NCI-H187 treated with DMSO at 0.1 percent for 48 hours (cell line): ENCODE data around the gene FNDC3A.
A peak's percentile ranks its signal among the peaks of the same experiment; 100 is the strongest.
"Not testable (repeated sequence)": the region's sequence is repeated elsewhere in the genome, so short reads cannot be mapped to it uniquely, and the experiment has no call there.

ENCODE experiments used
- DNase-seq: peaks from one replicate; lab custom pipeline; 2025; lab: John Stamatoyannopoulos, UW

Gene FNDC3A

GRCh38 chr13:48975101-48975855, 434 bp upstream of the FNDC3A start:
- DNase-seq, result no peak

DNA sequence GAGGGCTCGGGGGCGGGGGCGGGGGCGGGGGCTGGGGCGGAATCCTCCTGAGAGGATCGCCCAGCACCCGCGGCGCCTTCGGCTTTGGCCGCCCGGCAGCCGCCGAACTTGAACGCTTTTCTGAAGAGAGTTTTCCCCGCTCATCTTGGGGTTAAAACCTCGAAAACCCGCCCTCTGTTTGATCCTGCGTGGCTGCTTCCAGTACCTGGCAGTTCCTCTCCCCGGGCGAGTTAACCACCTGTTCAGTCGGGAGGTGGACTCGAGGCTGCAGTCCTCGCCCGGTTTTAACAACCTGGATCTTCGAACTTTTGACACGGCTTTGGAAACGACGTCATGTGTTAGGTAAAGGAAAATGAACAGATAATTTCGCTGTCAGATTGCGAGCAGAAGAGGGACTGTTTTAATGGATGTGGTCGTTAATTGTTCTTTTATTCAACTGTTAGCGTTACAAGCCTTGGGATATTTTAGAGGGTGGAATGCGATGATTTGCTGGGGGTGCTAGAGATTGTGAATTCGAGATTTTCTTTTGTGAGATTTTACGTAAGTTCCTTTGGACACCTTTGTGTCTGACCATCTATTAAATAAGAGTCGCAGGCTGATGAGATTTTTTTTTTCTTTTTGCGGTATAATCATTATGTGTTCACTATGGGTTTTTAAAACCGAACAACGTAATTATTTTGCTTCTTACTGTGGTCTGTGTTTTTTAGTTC, 1.0 kb downstream of the FNDC3A start:
- peak; percentile 55 for DNase-seq

- DNase-seq, result no peak
Observed at GRCh38 chr13:48977286-48977625, 1.5 kb downstream of the FNDC3A start.

- no peak for DNase-seq
Observed at GRCh38 chr13:48977973-48978372, 2.3 kb downstream of the FNDC3A start.

- DNase-seq, result no peak
Observed at GRCh38 chr13:48978942-48979601, 3.4 kb downstream of the FNDC3A start.

DNA sequence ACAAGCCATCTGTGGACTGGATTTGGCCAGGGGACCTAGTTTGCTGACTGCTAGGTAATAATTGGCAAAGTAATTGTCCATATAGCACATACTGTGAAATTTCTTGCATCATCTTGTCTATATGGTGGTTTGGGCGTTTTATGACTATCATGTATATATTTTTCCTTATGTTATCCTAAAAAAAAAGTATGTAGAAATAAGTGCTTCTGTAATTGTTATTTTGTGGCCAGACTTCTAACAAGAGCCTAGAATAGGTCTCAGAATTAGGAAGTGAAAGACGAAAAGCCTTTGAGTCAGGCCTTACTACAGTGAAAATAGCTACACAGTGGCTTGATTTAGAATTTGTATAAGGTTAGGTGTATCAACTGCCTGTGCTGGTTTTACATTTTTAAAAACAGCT, 4.2 kb downstream of the FNDC3A start:
- no peak for DNase-seq

DNA sequence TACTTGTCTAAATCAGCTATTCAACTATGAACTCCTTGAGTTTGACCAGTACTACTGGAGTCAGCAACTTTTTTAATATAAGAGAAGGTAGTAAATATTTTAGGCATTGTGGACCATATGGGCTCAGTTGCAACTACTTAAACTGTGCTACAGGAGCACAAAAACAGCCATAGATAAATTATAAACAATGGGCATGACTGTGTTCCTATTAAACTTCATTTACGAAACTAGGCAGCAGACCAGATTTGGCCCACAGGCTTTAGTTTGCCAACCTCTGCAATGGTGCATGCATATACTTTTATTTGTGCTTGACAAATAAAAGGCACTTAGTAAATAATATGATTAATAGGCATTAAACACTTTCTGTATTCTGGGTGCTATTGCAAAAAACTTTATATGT, 7.6 kb downstream of the FNDC3A start:
- DNase-seq, result no peak

DNA sequence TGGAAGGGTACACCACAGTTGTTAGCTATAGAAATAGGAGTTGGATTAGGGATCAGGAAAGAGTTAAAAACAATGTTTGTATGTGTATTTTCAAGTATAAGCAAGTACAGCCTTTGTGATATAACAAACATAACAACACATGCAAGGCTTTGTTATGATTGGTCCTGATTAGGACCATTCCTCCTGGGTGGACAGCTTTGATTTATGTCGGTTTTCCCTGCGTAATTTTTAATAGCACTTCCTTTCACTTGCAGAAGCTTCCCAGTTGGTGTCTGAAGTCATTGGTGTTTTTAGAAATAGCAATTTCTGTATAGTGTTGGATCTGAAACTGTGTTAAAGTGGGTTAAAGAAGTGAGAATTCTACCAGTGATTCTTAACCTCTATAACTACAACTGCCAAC, 10.0 kb downstream of the FNDC3A start:
- DNase-seq, result no peak

GRCh38 chr13:48990900-48991299, 15.2 kb downstream of the FNDC3A start:
- no peak for DNase-seq

DNA sequence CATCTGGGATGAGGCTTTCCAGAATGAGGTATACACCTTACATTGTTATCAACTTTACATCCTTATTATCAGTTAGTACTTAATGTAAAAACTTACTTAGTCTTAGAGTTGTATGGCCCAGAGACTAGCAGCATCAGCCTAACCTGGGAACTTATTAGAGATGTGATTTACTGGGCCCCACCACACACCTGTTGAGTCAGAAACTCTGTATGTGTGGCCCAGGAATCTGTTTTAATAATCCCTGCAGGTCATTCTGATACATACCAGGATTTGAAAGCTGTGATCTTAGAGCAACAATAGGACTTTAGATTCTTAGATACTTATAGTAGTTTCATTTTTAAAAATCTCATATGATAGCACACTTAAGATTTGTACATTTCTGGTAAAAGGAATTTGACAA, 17.4 kb downstream of the FNDC3A start:
- no peak for DNase-seq

- DNase-seq, result no peak
Observed at GRCh38 chr13:48994706-48995105, 19.0 kb downstream of the FNDC3A start.

DNA sequence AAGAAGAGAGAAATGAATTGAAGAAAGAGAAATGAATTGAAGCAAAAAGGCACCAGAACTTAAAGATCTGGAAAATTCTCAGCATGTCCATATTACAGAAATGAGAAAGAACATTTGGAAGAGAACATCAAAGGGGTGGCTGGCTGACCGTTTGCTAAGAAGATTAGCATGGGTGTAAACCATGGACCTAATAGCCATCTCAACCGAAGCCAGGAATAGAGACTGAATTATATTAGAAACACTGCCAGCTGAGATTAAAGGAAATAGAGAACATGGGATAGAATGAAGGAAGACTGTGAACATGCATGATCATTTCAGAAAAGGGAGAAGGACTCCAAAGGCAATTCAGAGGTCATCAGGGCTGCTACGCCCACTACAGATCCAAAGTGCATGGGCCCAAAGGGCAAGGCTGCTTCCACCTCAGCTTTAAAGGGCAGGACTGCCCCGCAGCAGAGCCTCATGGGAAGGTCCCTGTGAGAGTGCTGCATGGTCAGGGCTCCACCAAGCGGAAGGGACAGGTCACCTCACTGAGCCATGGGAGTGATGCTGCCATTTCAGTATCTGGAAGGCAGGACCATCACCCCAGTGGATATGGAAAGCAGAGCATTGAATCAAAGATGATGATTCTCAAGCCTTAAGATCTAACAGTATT, 23.1 kb downstream of the FNDC3A start:
- DNase-seq, result no peak

DNA sequence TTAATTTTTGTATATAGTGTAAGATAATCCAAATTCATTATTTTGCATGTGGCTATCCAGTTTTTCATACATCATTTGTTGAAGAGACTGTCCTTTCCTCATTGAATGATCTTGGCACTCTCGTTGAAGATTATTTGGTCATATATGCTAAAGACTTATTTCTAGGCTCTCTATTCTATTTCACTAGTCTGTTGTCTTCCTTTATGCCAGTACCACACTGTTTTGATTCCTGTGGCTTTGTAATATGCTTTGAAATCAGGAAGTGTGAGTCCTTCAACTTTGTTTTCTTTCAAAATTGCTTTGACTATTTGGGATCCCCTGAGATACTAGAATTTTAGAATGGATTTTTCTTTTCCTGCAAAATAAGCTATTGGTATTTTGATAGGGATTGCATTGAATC, 24.5 kb downstream of the FNDC3A start:
- no peak for DNase-seq

DNA sequence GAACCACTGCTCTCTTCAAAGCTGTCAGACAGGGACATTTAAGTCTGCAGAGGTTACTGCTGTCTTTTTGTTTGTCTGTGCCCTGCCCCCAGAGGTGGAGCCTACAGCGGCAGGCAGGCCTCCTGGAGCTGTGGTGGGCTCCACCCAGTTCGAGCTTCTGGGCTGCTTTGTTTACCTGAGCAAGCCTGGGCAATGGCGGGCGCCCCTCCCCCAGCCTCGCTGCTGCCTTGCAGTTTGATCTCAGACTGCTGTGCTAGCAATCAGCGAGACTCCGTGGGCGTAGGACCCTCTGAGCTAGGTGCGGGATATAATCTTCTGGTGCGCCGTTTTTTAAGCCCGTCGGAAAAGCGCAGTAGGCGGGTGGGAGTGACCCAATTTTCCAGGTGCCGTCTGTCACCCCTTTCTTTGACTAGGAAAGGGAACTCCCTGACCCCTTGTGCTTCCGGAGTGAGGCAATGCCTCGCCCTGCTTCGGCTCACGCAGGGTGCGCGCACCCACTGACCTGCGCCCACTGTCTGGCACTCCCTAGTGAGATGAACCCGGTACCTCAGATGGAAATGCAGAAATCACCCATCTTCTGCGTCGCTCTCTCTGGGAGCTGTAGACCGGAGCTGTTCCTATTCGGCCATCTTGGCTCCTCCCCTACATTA, 43.4 kb downstream of the FNDC3A start:
- DNase-seq, result not testable (repeated sequence)

DNA sequence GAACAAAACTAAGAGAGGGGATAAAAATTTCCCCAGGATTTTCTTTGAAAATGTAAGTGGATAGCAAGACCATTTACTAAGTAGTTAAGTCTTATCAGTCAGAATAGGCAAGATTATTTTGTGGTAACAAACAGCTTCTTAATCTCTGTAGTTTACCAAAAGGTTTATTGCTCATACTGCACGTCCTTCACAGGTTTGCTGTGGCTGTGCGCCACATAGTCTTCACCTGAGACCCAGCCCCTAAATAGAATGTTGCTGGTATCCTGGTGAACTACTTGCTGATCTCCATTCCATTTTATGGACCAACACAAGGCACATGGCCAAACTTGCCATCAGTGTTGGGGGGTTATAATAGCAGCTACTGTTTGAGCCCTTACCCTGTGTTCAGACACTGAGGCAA, 44.6 kb downstream of the FNDC3A start:
- no peak for DNase-seq

DNA sequence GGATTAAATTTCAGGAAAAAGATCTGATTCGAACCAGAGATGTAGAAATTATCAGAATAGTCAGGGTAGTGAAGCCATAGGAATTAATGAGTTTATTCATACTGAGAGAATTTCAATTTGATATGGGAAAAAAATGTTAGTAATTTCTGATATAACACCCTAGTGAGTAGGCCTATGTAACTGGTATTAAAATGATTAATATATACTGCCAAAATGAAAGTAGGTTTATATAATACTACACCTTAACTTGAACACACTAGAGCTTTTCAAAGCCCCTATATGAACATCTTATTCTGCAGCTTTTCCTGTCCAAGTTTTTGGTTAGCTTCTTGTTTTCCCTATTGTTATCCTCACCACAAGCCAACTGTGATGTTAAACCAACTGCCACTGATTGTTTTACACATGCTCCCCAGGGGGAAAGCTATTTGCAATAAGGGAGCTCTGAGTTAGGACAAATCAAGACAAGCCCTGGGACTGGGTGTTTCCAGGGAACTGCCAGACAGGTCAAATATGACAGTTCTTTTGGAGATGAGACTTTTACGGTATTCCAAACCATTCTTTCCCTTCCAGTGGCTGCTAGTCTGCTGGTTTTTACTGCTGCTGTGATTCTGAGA, 45.3 kb downstream of the FNDC3A start:
- DNase-seq, result no peak

- DNase-seq, result no peak
Observed at GRCh38 chr13:49021953-49022352, 46.2 kb downstream of the FNDC3A start.

DNA sequence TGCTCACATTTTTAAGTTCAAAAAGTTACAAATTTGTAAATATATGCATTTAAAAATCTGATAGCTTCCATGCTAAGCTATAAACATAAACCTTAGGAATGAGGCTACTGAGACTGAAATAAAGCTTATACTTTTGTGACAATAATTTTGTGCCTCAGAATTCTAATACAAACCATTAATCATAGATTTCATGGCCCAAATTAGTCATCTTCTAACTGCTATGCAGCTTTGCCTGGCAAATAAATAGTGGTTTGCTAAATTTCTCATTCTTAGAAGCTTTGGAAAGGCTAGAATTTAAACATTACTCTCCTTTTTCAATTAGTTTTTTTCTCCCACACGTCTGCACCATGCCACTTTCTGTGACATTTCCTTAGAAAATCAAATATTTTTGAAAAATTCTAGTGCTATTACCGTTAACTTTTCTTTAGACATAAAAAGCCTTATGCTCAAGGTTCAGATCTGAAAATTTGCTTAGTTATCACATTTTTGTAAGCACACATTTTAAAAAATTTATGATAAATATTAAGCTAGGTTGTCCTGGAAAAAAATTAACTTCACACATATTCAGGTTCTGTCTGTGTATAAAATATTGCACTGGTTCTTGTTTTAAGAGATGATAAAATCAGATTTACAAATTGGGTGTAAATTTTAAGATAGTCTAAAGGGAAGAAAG, 46.9 kb downstream of the FNDC3A start:
- DNase-seq, result no peak

- DNase-seq, result no peak
Observed at GRCh38 chr13:49023431-49023830, 47.7 kb downstream of the FNDC3A start.

- DNase-seq, result no peak
Observed at GRCh38 chr13:49026851-49027250, 51.1 kb downstream of the FNDC3A start.

DNA sequence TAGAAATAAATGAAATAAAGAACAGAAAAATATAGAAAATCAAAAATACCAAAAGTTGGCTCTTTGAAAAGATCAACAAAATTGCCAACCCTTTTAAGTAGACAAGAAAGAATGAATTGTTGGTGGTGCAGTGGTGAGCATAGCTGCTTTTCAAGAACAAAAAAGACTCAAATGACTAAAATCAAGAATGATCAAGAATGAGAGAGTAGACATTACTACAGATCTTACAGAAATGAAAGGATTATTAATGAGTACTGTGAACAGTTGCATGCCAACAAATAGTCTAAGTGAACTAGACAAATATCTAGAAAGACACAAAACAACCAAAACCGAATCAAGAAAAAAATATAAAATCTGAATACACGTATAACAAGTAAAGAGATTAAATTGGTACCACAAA, 53.9 kb downstream of the FNDC3A start:
- DNase-seq, result no peak
